ENCODE data around the gene EIF3K.

Gene EIF3K

DNA sequence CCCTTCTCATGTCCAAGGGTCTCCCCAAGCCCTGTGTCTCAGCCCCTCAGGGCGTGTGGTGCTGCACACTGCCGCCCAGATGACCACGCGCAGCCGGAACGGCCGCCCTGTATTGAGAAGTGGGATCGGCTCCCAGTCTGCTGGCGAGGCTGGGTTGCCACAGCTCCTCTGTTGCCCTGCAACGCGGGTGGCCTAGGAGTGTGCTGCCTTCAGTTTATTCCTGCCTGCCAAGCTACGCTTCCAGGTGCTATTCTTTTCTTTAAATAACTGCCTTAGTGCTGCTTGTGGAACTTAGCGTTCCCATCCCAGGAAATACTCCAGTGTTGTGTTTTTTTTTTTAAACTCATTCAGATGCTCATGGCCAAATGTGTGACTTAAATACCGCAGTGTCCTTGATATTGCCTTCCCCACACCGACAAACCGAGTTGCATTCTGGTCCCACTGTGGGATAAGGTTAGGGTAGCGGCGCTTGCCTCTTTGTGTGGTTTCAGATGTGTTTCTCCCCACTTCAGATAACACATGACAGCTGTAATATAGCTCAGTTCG, 45.0 kb downstream of the EIF3K start:
- no peak for DNase-seq (ENCODE audit: low read depth)
- no peak overlapping the region for H3K4me3 ChIP-seq (ENCODE audit: low read length)
- TF ChIP-seq CTCF (IDR thresholded peaks at IDR 0.05; ENCODE audit: insufficient read depth, low read depth, low read length, missing control alignments), result no peak

DNA sequence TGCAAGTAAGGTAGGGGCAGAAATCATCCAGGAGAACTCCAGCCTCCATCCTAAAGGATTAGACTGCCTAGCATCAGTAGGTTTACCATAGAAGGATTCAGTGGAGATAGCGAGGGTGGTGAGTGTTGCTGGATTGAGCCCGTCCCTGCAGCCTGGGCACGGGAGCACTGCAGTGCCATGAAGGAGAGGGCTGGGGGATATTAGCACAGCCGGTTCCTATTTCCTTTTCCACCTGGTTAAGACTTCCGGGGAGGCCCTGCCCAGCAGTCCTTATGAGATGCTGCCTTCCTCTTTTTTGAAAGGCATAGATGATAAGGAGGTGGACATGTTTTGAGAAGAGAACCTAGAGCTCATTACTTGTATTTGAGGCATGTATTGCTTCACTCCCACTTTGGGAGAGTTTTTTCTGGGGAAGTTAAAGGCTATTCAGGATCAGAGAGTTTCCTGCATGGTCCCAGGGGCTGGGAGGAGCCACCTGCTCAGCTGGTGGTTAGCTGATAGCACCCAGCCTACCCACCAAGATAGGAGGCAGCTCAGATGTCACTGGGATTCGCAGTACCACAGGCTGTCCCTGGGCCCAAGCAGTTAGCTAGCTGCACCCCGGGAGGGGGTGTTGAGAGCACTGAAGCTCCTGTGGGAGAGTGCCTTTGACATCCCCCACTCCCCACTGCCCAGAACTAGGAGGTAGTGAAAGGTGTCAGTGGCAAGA, 45.7 kb downstream of the EIF3K start:
- no peak for DNase-seq (ENCODE audit: low read depth)
- no peak overlapping the region for H3K4me3 ChIP-seq (ENCODE audit: low read length)
- no peak for TF ChIP-seq CTCF (IDR thresholded peaks at IDR 0.05; ENCODE audit: insufficient read depth, low read depth, low read length, missing control alignments)

DNA sequence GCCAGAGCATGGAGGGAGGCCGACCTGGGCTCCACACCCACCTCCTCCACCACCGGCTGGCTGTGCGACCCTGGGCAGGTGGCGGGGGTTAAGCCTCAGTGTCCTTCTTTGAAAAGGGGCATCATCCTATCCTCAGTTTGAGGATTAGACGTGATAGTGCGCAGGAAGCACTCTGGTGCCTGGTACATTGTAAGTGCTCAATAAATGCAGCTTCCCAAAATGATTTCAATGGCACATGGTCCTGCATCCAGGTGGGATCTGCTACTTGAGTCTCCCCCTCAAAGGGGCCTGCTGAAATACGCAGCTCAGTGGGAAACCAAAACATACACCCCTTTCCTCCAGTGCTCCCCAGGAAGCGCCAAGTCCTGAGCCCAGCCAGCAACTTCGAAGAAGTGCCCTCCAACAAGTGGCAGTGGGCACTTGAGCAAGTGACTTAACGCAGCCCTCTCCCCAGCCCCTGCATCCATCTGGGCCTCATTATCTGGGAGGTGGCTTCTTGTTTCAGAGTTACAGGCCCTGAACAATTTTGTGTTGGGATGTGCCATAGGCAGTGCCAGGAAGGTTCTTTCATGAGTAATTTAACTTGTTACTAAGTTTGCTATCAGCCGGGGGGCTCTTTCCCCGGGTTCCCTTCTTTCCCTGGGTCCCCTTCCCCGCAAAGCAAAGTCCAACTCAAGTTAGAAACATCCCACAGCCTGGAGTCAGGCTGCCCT, 46.4 kb downstream of the EIF3K start:
- no peak for TF ChIP-seq CTCF (IDR thresholded peaks at IDR 0.05; ENCODE audit: insufficient read depth, low read depth, low read length, missing control alignments)
- no peak overlapping the region for H3K4me3 ChIP-seq (ENCODE audit: low read length)
- no peak for DNase-seq (ENCODE audit: low read depth)

DNA sequence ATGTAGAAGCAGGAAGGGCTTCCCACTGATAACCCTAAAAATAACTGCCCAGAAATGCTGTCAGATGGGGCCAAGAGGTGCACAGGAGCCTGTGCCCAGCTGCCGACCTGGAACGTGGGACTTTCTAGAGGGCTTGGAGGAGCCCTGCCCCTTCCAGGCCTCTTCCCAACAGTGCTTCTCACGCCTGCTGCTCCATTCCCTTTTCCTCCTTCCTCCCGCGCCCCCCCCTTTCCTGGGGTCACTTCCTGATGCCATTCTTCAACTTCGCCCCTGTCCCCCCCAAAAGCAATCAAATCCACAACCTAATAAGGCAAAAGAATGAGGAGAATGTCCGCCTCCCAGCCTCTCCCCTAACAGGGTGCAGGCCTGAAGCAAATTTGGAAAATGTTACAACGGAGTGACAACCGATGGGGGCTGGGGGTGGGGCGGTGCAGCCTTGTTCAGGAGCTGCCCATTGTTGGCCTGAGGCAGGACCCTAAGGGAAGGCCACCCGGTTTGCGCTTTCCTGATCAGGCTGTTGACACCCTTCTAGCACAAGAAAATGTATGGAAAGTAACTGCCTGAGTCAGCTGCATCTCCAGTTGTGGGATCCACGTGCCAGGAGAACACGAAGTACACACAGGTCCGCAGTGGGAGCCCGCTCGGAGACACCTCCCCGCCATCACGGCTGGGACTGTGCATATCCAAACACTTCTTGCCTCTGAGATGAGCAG, 47.1 kb downstream of the EIF3K start:
- DNase-seq (ENCODE audit: low read depth), result no peak
- TF ChIP-seq CTCF (IDR thresholded peaks at IDR 0.05; ENCODE audit: insufficient read depth, low read depth, low read length, missing control alignments), result no peak
- no peak overlapping the region for H3K4me3 ChIP-seq (ENCODE audit: low read length)

- TF ChIP-seq CTCF (IDR thresholded peaks at IDR 0.05; ENCODE audit: insufficient read depth, low read depth, low read length, missing control alignments), result peak; percentile 5
- no peak overlapping the region for H3K4me3 ChIP-seq (ENCODE audit: low read length)
- peak; percentile 76 for DNase-seq (ENCODE audit: low read depth)
These were observed 47.9 kb downstream of the EIF3K start for GRCh38 chr19:38666663-38667511.

DNA sequence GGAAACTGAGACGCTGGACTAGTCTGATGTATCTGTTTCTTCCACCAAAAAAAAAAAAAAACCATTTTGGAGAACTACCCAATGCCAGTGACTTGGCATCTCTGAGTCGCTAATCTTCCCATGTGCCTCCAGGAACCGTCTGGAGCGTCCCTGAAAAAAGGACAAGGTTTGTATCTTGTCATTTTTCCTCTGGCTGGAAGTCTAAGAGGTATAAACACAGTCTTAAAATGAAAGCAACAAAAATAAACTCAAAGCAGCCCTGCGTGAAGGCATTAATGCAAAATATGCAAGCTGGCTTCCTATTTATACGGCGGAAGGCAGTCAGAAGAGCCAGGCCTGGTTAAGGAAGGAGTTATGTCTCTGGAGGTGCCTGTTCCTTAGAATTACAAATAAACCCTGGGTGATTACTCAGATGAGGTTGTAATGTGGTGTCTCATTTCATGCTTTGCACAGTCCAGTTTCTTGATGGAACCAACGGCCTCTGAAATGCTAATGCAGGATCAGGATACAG, 48.7 kb downstream of the EIF3K start:
- no peak overlapping the region for H3K4me3 ChIP-seq (ENCODE audit: low read length)
- TF ChIP-seq CTCF (IDR thresholded peaks at IDR 0.05; ENCODE audit: insufficient read depth, low read depth, low read length, missing control alignments), result no peak
- peak; percentile 62 for DNase-seq (ENCODE audit: low read depth)
